Omental fat pad (tissue), 4 donors: ENCODE results near the gene C17orf67. TPM values are rescaled to one million over a fixed set of nuclear protein-coding genes. Genes with fewer than 3 reads are reported as not detected.
A peak's percentile ranks its signal among the peaks of the same experiment; 100 is the strongest.

Source experiments
- ATAC-seq: fragments of 150-250 bp; one replicate; pipeline ENCODE4 v1.9.1; 2016; ENCODE audit warnings: mild to moderate bottlenecking, moderate library complexity; ENCODE audit not compliant: low FRiP score
- DNase-seq: peaks from one replicate; pipeline ENCODE4 v3.0.0-alpha.2; 2019; ENCODE audit warnings: low spot score
- CTCF ChIP-seq, 3 donors: fragments of 450-650 bp; IDR thresholded peaks; one replicate each; pipeline ENCODE4 v1.5.1; 2016 to 2017; ENCODE audit warnings: antibody characterized with exemption in 3 of 3, mild to moderate bottlenecking in 3 of 3, moderate library complexity in 2 of 3
- total RNA-seq, 4 donors: library from RNA; depleted of rRNA; stranded (reverse); fragments of >200 nt; gene quantifications; one replicate each; pipeline ENCODE4 v1.1.0, GENCODE V29; 2016

The C17orf67 gene
- total RNA-seq, 4 donors from 2014 or later = 0.44 to 5.4 (median 1.3) TPM

- ATAC-seq = peak; percentile 89
- TF ChIP-seq CTCF (IDR thresholded peaks at IDR 0.05) = peak in 2 of 3 donors; percentile 45 to 76
- peak; percentile 50 for DNase-seq
These were observed 53.6 kb downstream of the C17orf67 start for GRCh38 chr17:56779898-56780777.

- ATAC-seq = no peak
- no peak for DNase-seq
- no peak for TF ChIP-seq CTCF (IDR thresholded peaks at IDR 0.05)
These were observed 54.4 kb downstream of the C17orf67 start for GRCh38 chr17:56779322-56779721.

- no peak for ATAC-seq
- DNase-seq = no peak
- no peak for TF ChIP-seq CTCF (IDR thresholded peaks at IDR 0.05)
These were observed 54.8 kb downstream of the C17orf67 start for GRCh38 chr17:56778898-56779297.

GRCh38 chr17:56777859-56778258 is 55.9 kb downstream of the C17orf67 start:
- no peak for TF ChIP-seq CTCF (IDR thresholded peaks at IDR 0.05)
- ATAC-seq = no peak
- DNase-seq = no peak

- no peak for TF ChIP-seq CTCF (IDR thresholded peaks at IDR 0.05)
- DNase-seq (no peak), ATAC-seq (no peak)
These were observed 59.1 kb downstream of the C17orf67 start for GRCh38 chr17:56774650-56775049.

GRCh38 chr17:56773124-56773523 is 60.6 kb downstream of the C17orf67 start:
- no peak for TF ChIP-seq CTCF (IDR thresholded peaks at IDR 0.05)
- no peak for ATAC-seq
- DNase-seq = no peak

GRCh38 chr17:56772442-56772841 is 61.3 kb downstream of the C17orf67 start:
- no peak for DNase-seq
- no peak for ATAC-seq
- no peak for TF ChIP-seq CTCF (IDR thresholded peaks at IDR 0.05)
